HG02852 (cell line): ENCODE results near the gene IGSF9.

ENCODE experiments used
- ATAC-seq: cut with Tn5 transposase; IDR thresholded peaks from one replicate; pipeline ENCODE4 v1.9.1; 2021; ENCODE audit warnings: mild to moderate bottlenecking, moderate library complexity; ENCODE audit not compliant: unreplicated experiment

IGSF9 gene

GRCh38 chr1:159945483-159946241 is at the start of gene IGSF9:
TSS of gene IGSF9 (minus strand) at chr1:159945613. CDS start at chr1:159943454, 2,159 bp downstream.
- peak; percentile 56 for ATAC-seq

GRCh38 chr1:159994896-159995295 is 49.5 kb upstream of the IGSF9 start:
- no peak for ATAC-seq

GRCh38 chr1:159993911-159994310 is 48.5 kb upstream of the IGSF9 start:
- no peak for ATAC-seq

GRCh38 chr1:159992161-159992560 is 46.7 kb upstream of the IGSF9 start:
- no peak for ATAC-seq

GRCh38 chr1:159991513-159991912 is 46.1 kb upstream of the IGSF9 start:
- ATAC-seq = no peak

GRCh38 chr1:159990005-159990404 is 44.6 kb upstream of the IGSF9 start:
- ATAC-seq = no peak

GRCh38 chr1:159989581-159989980 is 44.2 kb upstream of the IGSF9 start:
- ATAC-seq = no peak

GRCh38 chr1:159988006-159988405 is 42.6 kb upstream of the IGSF9 start:
- ATAC-seq = no peak

GRCh38 chr1:159987186-159987585 is 41.8 kb upstream of the IGSF9 start:
- no peak for ATAC-seq

GRCh38 chr1:159986531-159986930 is 41.1 kb upstream of the IGSF9 start:
- ATAC-seq = no peak

- no peak for ATAC-seq
Observed at GRCh38 chr1:159986093-159986492, 40.7 kb upstream of the IGSF9 start.

GRCh38 chr1:159985473-159985872 is 40.1 kb upstream of the IGSF9 start:
- ATAC-seq = no peak

- no peak for ATAC-seq
Observed at GRCh38 chr1:159983681-159984080, 38.3 kb upstream of the IGSF9 start.

- no peak for ATAC-seq
Observed at GRCh38 chr1:159982280-159982679, 36.9 kb upstream of the IGSF9 start.

- ATAC-seq = no peak
Observed at GRCh38 chr1:159981351-159982055, 36.1 kb upstream of the IGSF9 start.

- ATAC-seq = no peak
Observed at GRCh38 chr1:159980786-159981185, 35.4 kb upstream of the IGSF9 start.

GRCh38 chr1:159980076-159980475 is 34.7 kb upstream of the IGSF9 start:
- no peak for ATAC-seq

- no peak for ATAC-seq
Observed at GRCh38 chr1:159979257-159979656, 33.8 kb upstream of the IGSF9 start.

- ATAC-seq = no peak
Observed at GRCh38 chr1:159978107-159978398, 32.6 kb upstream of the IGSF9 start.

- ATAC-seq = no peak
Observed at GRCh38 chr1:159977364-159978106, 32.1 kb upstream of the IGSF9 start.

- no peak for ATAC-seq
Observed at GRCh38 chr1:159974350-159974965, 29.0 kb upstream of the IGSF9 start.
